ENCODE data around the gene ERBB4.

The ERBB4 gene

GRCh38 chr2:211451642-211452041 lies 1087.0 kb downstream of the ERBB4 start:
- Histone ChIP-seq H3K4me1 (ENCODE audit: control insufficient read depth in 2 of 2, insufficient read depth in 2 of 2, low read length in 2 of 2) (no peaks in the 10 kb centered on the region), H3K4me3 (ENCODE audit: low read length in 2 of 2) (no peak overlapping the region), H3K27me3 (ENCODE audit: control insufficient read depth in 2 of 2, insufficient read depth in 2 of 2, low read length in 2 of 2) (no peaks in the 10 kb centered on the region), H3K9me3 (ENCODE audit: control insufficient read depth in 2 of 2, low read length in 2 of 2) (no peaks in the 10 kb centered on the region), H3K36me3 (ENCODE audit: control insufficient read depth in 2 of 2, insufficient read depth in 2 of 2, low read length in 2 of 2) (no peaks in the 10 kb centered on the region), H3K9ac (ENCODE audit: low read depth in 1 of 2, low read length in 2 of 2) (no peak overlapping the region), H3K27ac (ENCODE audit: low read depth in 2 of 2, low read length in 2 of 2) (no peak overlapping the region)

GRCh38 chr2:211449819-211450218 lies 1088.8 kb downstream of the ERBB4 start:
- no peak overlapping the region for H3K9ac ChIP-seq (ENCODE audit: low read depth in 1 of 2, low read length in 2 of 2)
- H3K4me1 ChIP-seq (ENCODE audit: control insufficient read depth in 2 of 2, insufficient read depth in 2 of 2, low read length in 2 of 2): no peaks in the 10 kb centered on the region
- H3K27ac ChIP-seq (ENCODE audit: low read depth in 2 of 2, low read length in 2 of 2): no peak overlapping the region
- peaks cover 0 to 2% of the 10 kb centered on the region in 2 donors for H3K9me3 ChIP-seq (ENCODE audit: control insufficient read depth in 2 of 2, low read length in 2 of 2)
- no peak overlapping the region for H3K4me3 ChIP-seq (ENCODE audit: low read length in 2 of 2)
- no peaks in the 10 kb centered on the region for H3K27me3 ChIP-seq (ENCODE audit: control insufficient read depth in 2 of 2, insufficient read depth in 2 of 2, low read length in 2 of 2)
- no peaks in the 10 kb centered on the region for H3K36me3 ChIP-seq (ENCODE audit: control insufficient read depth in 2 of 2, insufficient read depth in 2 of 2, low read length in 2 of 2)

- H3K9me3 ChIP-seq (ENCODE audit: control insufficient read depth in 2 of 2, low read length in 2 of 2): peaks cover 0 to 2% of the 10 kb centered on the region in 2 donors
- no peaks in the 10 kb centered on the region for H3K27me3 ChIP-seq (ENCODE audit: control insufficient read depth in 2 of 2, insufficient read depth in 2 of 2, low read length in 2 of 2)
- H3K27ac ChIP-seq (ENCODE audit: low read depth in 2 of 2, low read length in 2 of 2): no peak overlapping the region
- H3K4me1 ChIP-seq (ENCODE audit: control insufficient read depth in 2 of 2, insufficient read depth in 2 of 2, low read length in 2 of 2): no peaks in the 10 kb centered on the region
- H3K4me3 ChIP-seq (ENCODE audit: low read length in 2 of 2): no peak overlapping the region
- H3K9ac ChIP-seq (ENCODE audit: low read depth in 1 of 2, low read length in 2 of 2): no peak overlapping the region
- no peaks in the 10 kb centered on the region for H3K36me3 ChIP-seq (ENCODE audit: control insufficient read depth in 2 of 2, insufficient read depth in 2 of 2, low read length in 2 of 2)
These were observed 1091.1 kb downstream of the ERBB4 start for GRCh38 chr2:211447548-211447947.

GRCh38 chr2:211440107-211440506 lies 1098.5 kb downstream of the ERBB4 start:
- Histone ChIP-seq H3K9ac (ENCODE audit: low read depth in 1 of 2, low read length in 2 of 2) (no peak overlapping the region), H3K27me3 (ENCODE audit: control insufficient read depth in 2 of 2, insufficient read depth in 2 of 2, low read length in 2 of 2) (no peaks in the 10 kb centered on the region), H3K9me3 (ENCODE audit: control insufficient read depth in 2 of 2, low read length in 2 of 2) (peaks cover 0 to 1% of the 10 kb centered on the region in 2 donors), H3K36me3 (ENCODE audit: control insufficient read depth in 2 of 2, insufficient read depth in 2 of 2, low read length in 2 of 2) (no peaks in the 10 kb centered on the region), H3K4me3 (ENCODE audit: low read length in 2 of 2) (no peak overlapping the region), H3K27ac (ENCODE audit: low read depth in 2 of 2, low read length in 2 of 2) (no peak overlapping the region), H3K4me1 (ENCODE audit: control insufficient read depth in 2 of 2, insufficient read depth in 2 of 2, low read length in 2 of 2) (no peaks in the 10 kb centered on the region)

GRCh38 chr2:211439011-211439410 lies 1099.6 kb downstream of the ERBB4 start:
- no peak overlapping the region for H3K4me3 ChIP-seq (ENCODE audit: low read length in 2 of 2)
- no peak overlapping the region for H3K9ac ChIP-seq (ENCODE audit: low read depth in 1 of 2, low read length in 2 of 2)
- H3K27me3 ChIP-seq (ENCODE audit: control insufficient read depth in 2 of 2, insufficient read depth in 2 of 2, low read length in 2 of 2): no peaks in the 10 kb centered on the region
- H3K9me3 ChIP-seq (ENCODE audit: control insufficient read depth in 2 of 2, low read length in 2 of 2): no peaks in the 10 kb centered on the region
- H3K27ac ChIP-seq (ENCODE audit: low read depth in 2 of 2, low read length in 2 of 2): no peak overlapping the region
- H3K36me3 ChIP-seq (ENCODE audit: control insufficient read depth in 2 of 2, insufficient read depth in 2 of 2, low read length in 2 of 2): no peaks in the 10 kb centered on the region
- no peaks in the 10 kb centered on the region for H3K4me1 ChIP-seq (ENCODE audit: control insufficient read depth in 2 of 2, insufficient read depth in 2 of 2, low read length in 2 of 2)

GRCh38 chr2:211437396-211437795 lies 1101.2 kb downstream of the ERBB4 start:
- H3K36me3 ChIP-seq (ENCODE audit: control insufficient read depth in 2 of 2, insufficient read depth in 2 of 2, low read length in 2 of 2): no peaks in the 10 kb centered on the region
- no peak overlapping the region for H3K9ac ChIP-seq (ENCODE audit: low read depth in 1 of 2, low read length in 2 of 2)
- no peaks in the 10 kb centered on the region for H3K27me3 ChIP-seq (ENCODE audit: control insufficient read depth in 2 of 2, insufficient read depth in 2 of 2, low read length in 2 of 2)
- no peak overlapping the region for H3K27ac ChIP-seq (ENCODE audit: low read depth in 2 of 2, low read length in 2 of 2)
- no peaks in the 10 kb centered on the region for H3K4me1 ChIP-seq (ENCODE audit: control insufficient read depth in 2 of 2, insufficient read depth in 2 of 2, low read length in 2 of 2)
- no peak overlapping the region for H3K4me3 ChIP-seq (ENCODE audit: low read length in 2 of 2)
- H3K9me3 ChIP-seq (ENCODE audit: control insufficient read depth in 2 of 2, low read length in 2 of 2): no peaks in the 10 kb centered on the region

- H3K27me3 ChIP-seq (ENCODE audit: control insufficient read depth in 2 of 2, insufficient read depth in 2 of 2, low read length in 2 of 2): no peaks in the 10 kb centered on the region
- no peaks in the 10 kb centered on the region for H3K9me3 ChIP-seq (ENCODE audit: control insufficient read depth in 2 of 2, low read length in 2 of 2)
- no peak overlapping the region for H3K27ac ChIP-seq (ENCODE audit: low read depth in 2 of 2, low read length in 2 of 2)
- H3K4me3 ChIP-seq (ENCODE audit: low read length in 2 of 2): no peak overlapping the region
- no peaks in the 10 kb centered on the region for H3K36me3 ChIP-seq (ENCODE audit: control insufficient read depth in 2 of 2, insufficient read depth in 2 of 2, low read length in 2 of 2)
- no peak overlapping the region for H3K9ac ChIP-seq (ENCODE audit: low read depth in 1 of 2, low read length in 2 of 2)
- H3K4me1 ChIP-seq (ENCODE audit: control insufficient read depth in 2 of 2, insufficient read depth in 2 of 2, low read length in 2 of 2): no peaks in the 10 kb centered on the region
These were observed 1102.4 kb downstream of the ERBB4 start for GRCh38 chr2:211436182-211436581.

- no peaks in the 10 kb centered on the region for H3K36me3 ChIP-seq (ENCODE audit: control insufficient read depth in 2 of 2, insufficient read depth in 2 of 2, low read length in 2 of 2)
- H3K9ac ChIP-seq (ENCODE audit: low read depth in 1 of 2, low read length in 2 of 2): no peak overlapping the region
- H3K4me3 ChIP-seq (ENCODE audit: low read length in 2 of 2): no peak overlapping the region
- no peaks in the 10 kb centered on the region for H3K27me3 ChIP-seq (ENCODE audit: control insufficient read depth in 2 of 2, insufficient read depth in 2 of 2, low read length in 2 of 2)
- H3K9me3 ChIP-seq (ENCODE audit: control insufficient read depth in 2 of 2, low read length in 2 of 2): no peaks in the 10 kb centered on the region
- H3K4me1 ChIP-seq (ENCODE audit: control insufficient read depth in 2 of 2, insufficient read depth in 2 of 2, low read length in 2 of 2): no peaks in the 10 kb centered on the region
- no peak overlapping the region for H3K27ac ChIP-seq (ENCODE audit: low read depth in 2 of 2, low read length in 2 of 2)
These were observed 1103.3 kb downstream of the ERBB4 start for GRCh38 chr2:211435331-211435730.

GRCh38 chr2:211434773-211435172 lies 1103.8 kb downstream of the ERBB4 start:
- H3K36me3 ChIP-seq (ENCODE audit: control insufficient read depth in 2 of 2, insufficient read depth in 2 of 2, low read length in 2 of 2): no peaks in the 10 kb centered on the region

GRCh38 chr2:211429256-211429920 lies 1109.2 kb downstream of the ERBB4 start:
- H3K27ac ChIP-seq (ENCODE audit: low read depth in 2 of 2, low read length in 2 of 2): no peak overlapping the region
- no peaks in the 10 kb centered on the region for H3K27me3 ChIP-seq (ENCODE audit: control insufficient read depth in 2 of 2, insufficient read depth in 2 of 2, low read length in 2 of 2)
- H3K9me3 ChIP-seq (ENCODE audit: control insufficient read depth in 2 of 2, low read length in 2 of 2): no peaks in the 10 kb centered on the region
- H3K4me1 ChIP-seq (ENCODE audit: control insufficient read depth in 2 of 2, insufficient read depth in 2 of 2, low read length in 2 of 2): no peaks in the 10 kb centered on the region
- no peaks in the 10 kb centered on the region for H3K36me3 ChIP-seq (ENCODE audit: control insufficient read depth in 2 of 2, insufficient read depth in 2 of 2, low read length in 2 of 2)
- no peak overlapping the region for H3K9ac ChIP-seq (ENCODE audit: low read depth in 1 of 2, low read length in 2 of 2)
- no peak overlapping the region for H3K4me3 ChIP-seq (ENCODE audit: low read length in 2 of 2)

More at GRCh38 chr2:211434773-211435172, 1103.8 kb downstream of the ERBB4 start:
- Histone ChIP-seq H3K27me3 (ENCODE audit: control insufficient read depth in 2 of 2, insufficient read depth in 2 of 2, low read length in 2 of 2) (no peaks in the 10 kb centered on the region), H3K27ac (ENCODE audit: low read depth in 2 of 2, low read length in 2 of 2) (no peak overlapping the region), H3K9me3 (ENCODE audit: control insufficient read depth in 2 of 2, low read length in 2 of 2) (no peaks in the 10 kb centered on the region), H3K9ac (ENCODE audit: low read depth in 1 of 2, low read length in 2 of 2) (no peak overlapping the region), H3K4me1 (ENCODE audit: control insufficient read depth in 2 of 2, insufficient read depth in 2 of 2, low read length in 2 of 2) (no peaks in the 10 kb centered on the region), H3K4me3 (ENCODE audit: low read length in 2 of 2) (no peak overlapping the region)

Measured in mucosa of rectum (tissue), 2 donors.